GF-D8 (cell line): ENCODE results near the gene LRCH1.
"Not testable (repeated sequence)": the region's sequence is repeated elsewhere in the genome, so short reads cannot be mapped to it uniquely, and the experiment has no call there.

Experiments used
- DNase-seq: peaks from one replicate; lab custom pipeline; 2025; lab: John Stamatoyannopoulos, UW

Gene LRCH1, protein sequence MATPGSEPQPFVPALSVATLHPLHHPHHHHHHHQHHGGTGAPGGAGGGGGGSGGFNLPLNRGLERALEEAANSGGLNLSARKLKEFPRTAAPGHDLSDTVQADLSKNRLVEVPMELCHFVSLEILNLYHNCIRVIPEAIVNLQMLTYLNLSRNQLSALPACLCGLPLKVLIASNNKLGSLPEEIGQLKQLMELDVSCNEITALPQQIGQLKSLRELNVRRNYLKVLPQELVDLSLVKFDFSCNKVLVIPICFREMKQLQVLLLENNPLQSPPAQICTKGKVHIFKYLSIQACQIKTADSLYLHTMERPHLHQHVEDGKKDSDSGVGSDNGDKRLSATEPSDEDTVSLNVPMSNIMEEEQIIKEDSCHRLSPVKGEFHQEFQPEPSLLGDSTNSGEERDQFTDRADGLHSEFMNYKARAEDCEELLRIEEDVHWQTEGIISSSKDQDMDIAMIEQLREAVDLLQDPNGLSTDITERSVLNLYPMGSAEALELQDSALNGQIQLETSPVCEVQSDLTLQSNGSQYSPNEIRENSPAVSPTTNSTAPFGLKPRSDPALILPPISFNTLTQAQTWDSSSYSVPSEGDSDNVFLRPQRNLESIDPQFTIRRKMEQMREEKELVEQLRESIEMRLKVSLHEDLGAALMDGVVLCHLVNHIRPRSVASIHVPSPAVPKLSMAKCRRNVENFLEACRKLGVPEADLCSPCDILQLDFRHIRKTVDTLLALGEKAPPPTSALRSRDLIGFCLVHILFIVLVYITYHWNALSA

GRCh38 chr13:46552889-46553520 is at the start of gene LRCH1:
Gene LRCH1 (plus strand): TSS chr13:46553170. CDS start chr13:46553397, 227 bp downstream.
- DNase-seq = peak; percentile 83

DNA sequence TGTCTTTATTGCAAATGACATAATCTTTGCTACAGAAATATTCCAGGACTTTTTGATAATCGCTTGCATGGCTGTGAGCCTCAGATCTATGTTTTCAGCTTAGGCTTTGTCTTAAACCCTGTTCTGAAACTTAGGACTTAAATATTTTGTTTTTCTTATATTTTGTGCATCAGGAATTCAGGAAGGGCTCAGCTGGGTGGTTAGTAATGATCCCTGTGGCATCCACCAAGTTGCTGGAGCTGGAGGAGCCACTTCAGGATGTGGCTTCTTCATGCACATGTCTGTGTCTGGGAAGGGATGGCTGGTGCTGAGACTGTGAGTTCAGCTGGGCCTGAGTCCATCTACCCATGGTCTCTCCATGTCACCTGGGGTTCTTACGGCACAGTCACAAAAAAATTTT is 48.9 kb upstream of the LRCH1 start:
- no peak for DNase-seq

DNA sequence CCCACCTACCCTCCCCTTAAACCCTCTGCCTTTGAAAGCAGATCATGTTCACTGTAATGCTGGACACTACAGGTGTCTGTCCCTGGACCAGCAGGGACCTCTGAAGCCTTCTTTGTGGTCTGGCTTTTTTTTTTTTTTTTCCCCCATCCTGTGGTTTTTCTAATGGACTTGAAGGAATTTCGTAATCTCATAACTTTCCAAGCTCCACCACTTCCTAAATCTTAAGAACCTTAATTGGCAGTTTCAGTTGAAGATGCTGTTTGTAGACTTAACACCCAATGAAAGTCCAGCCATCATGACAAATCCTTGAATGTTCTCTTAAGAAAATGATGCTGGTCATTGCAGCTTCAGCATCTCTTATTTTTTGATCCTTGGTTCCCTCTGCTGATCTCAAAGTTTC is 45.0 kb upstream of the LRCH1 start:
- DNase-seq = peak; percentile 51

GRCh38 chr13:46509981-46510380 is 43.0 kb upstream of the LRCH1 start:
- DNase-seq = no peak

DNA sequence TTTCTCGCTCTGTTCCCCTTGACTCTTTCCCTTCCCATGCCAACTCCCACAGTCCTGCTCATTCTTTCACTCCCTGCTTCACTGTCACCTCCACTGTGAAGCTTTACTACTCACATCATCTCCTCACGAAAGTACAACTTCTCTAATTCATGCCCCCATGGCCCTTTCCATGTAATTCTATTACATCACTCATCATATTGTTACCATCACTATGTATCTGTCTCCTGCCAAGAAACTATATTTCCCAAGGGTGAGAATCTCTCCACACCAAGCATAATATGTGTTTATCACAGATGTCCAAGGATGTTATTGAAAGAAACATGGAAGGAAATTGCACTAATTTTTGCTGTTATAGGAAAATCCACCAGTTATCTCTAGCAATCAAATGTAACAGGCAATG is 37.2 kb upstream of the LRCH1 start:
- DNase-seq = no peak

GRCh38 chr13:46516599-46517338 is 36.2 kb upstream of the LRCH1 start:
- no peak for DNase-seq

DNA sequence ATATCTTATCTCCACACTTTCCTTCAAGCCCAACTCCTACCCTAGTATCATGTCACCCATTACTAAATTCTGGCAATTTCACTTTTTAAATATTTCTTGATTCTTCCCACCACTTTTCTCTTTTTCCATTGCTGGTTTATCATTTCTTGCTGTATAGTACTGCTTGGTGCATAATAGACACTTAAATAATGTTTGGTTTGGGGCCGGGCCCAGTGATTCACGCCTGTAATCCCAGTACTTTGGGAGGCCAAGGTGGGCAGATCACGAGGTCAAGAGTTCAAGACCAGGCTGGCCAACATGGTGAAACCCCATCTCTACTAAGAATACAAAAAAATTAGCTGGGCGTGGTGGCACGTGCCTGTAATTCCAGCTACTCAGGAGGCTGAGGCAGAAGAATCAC is 35.2 kb upstream of the LRCH1 start:
- DNase-seq = not testable (repeated sequence)

- DNase-seq = no peak
Observed at GRCh38 chr13:46519182-46519581, 33.8 kb upstream of the LRCH1 start.

DNA sequence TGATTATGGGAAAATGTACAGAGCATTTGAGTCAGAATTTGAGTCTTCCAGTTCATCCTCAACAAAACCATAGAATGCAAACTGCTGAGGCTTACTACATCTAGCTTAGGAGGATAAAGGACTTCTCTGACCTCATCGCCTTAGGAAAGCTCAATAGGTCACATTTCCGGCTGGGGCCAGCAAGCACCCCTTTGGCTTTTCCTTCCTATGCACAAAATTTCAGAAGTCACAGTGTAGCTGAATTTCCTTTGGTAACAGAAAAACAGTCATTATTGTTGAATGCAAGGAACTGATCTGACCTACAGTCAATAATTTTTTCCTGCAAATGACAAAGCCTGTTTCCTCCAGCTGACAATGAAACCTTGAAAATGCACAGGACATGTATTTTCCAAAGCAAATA is 32.8 kb upstream of the LRCH1 start:
- DNase-seq = no peak

DNA sequence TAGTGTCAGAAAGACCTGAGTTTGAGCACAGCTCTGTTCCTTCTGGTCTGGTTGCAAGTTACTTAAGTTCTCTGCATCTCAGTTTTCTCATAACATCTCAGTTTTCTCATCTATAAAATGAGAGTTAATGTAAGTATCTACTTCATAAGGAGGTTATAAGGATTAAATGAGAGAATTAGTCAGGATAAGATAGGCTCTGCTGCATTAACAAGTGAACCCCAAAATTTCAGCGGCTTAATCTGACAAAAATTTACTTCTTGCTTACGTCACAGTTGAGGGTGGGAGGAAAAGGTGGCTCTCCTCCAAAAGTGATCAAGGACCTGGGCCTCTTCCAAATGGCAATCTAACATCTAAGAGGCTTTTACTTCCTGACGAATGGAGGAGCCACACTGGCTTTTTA is 31.5 kb upstream of the LRCH1 start:
- no peak for DNase-seq

DNA sequence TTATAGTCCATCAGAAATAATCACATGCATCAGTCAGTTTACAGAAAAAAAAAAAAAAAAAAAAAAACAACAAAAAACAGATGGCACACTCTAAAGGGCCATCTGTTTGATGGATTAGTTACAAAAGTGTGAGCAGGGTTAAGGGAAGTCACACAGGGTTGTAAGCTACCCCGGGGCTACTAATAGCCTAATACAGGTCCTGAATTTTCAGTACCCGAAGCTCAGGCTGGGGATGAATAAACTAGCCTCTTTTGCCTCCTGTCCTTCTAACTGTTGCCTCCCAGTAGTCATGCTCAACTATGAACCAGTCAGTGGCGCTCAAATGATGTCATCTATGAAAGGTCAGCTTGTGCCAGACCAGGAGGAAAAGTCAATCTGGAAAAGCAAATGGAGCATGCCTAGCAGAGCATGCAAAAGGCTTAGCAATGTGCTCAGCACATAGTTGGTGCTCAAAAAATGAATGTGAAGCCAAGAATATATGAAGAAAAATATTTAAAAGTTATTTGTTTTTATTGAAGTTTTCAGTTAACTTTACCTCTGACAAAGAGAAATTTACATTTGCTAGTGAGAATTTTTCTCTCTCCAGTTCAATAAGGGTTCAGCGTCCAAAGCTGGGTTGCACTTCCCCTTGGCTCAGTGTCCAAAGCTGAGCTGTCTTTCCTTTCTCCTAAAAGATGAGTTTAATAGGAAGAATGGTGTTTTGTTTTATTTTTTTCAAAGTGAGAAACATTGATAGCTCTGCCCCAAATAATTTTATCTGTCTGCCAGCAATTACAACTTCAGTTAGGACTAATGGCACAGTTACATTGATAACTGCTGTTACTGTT is 30.8 kb upstream of the LRCH1 start:
- no peak for DNase-seq

DNA sequence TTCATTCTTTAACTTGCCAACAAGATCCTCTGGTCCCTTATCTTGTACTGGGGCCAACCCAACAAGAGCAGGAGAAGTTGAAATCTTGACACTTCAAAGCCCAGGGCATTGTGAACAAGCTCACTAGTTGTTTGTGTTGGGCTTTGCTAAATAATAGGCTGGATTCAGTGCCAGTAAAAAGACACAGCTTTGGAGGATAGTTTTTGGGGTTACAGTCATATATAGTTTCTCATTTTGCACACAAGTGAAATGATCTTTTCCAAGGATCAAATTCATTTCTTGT is 30.3 kb upstream of the LRCH1 start:
- no peak for DNase-seq

DNA sequence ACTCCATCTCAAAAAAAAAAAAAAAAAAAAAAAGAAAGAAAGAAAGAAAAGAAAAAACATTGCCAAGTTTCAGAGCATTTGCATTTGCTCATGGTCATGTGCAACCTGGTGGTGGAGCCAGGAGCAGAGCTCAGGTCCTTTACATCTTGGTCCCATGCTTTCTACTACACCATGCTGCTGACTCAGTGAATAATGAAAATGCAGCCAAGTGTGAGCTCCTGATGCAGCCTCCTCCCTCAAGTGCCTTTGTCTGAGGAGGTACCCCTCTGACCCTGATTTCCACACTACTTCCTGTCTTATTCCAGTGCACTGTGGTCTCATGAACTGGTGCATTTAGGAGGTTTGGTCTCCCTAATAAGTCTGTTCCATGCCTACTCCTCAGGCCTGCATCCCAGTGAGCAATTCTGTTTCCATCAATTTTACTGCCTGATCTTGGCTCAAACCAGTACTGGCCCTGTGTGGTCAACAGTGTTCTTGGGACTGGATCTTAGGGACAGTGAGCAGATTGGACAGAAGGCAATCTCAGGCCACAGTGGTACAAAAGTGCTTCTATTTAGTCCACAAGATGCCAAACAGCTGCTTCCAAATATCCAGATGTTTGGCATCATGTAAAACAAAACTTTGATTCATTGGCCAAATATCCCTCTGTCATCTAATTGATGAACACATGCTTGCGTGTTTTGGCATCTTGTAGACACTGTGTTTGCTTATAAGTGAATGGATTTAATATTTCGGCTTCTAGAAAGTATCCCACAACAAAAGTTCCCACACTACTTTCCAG is 28.8 kb upstream of the LRCH1 start:
- no peak for DNase-seq

GRCh38 chr13:46526100-46526735 is 26.8 kb upstream of the LRCH1 start:
- DNase-seq = no peak

- DNase-seq = no peak
Observed at GRCh38 chr13:46526740-46527139, 26.2 kb upstream of the LRCH1 start.

DNA sequence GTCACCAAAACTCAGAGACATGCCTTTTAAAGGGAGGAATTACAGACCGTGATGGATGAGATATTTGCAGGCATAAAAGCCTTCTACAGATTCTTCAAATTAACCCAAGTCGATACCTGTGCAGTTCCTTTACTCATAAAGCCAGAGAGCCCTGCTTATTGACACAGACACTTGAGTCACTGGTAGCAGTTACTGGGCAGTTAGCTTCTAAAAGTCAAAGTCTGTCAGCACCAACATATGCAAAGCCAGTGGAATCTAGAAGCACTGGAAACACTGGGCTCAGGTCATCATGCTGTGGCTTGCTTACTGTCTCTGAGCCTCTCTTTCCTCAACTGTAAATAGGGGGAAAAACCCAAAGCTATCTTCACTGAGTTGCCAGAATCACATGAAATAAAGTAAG is 25.7 kb upstream of the LRCH1 start:
- no peak for DNase-seq

DNA sequence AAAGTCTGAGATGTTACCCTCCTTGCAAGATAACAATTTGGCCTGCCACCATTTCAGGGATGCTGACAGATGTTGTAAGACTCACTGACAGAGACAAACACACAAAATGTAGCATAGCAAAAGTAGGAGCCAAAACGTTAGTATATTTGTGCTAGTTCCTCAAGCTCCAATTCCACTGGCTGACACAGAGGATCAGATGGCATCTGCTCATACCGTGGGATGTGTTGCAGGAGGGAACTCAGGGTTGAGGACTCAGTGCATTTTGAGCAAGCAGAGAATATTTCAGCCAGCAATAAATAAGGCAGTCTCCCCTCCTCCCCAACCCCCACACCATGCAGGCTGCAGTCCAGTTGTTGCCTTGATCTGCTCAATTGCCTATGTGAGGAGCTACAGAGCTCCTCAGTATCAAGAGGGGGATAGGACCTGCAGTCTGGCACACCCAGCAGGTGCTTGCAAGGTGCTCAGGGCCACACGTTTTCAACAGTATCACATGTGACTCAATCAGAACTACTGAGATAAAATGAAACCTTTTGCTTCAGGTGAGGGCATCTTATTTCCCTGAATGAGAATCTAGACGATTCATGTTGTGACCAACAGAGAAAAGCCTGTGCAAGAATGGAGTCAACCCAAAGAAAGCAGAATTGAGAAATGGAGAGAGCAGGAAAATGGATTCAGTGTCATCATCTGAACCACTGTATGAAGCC is 23.6 kb upstream of the LRCH1 start:
- DNase-seq = no peak

GRCh38 chr13:46530084-46530935 is 22.7 kb upstream of the LRCH1 start:
- DNase-seq = no peak

DNA sequence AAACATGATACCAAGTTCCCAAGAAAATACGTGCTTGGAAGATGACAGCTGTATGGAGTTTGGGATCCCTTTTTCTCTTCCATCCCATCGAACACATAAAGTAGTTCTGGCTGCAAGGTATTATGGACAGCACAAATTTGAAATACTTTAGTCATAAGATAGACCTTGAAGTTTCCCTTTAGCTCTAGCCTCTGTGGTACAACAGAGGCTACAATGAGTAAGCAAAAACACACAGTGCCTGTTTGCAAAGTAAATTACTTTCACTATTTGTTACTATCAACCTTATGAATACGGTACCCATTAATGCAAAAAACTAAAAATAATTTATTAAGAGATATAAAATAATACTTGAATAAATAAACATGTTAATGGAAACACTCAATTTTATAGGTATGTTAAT is 21.0 kb upstream of the LRCH1 start:
- no peak for DNase-seq
